Measurements from ENCODE around the gene TMEM63C. TPM values are rescaled to one million over a fixed set of nuclear protein-coding genes. Genes with fewer than 3 reads are reported as not detected.

TMEM63C gene
- total RNA-seq, 1 experiment from 2014 or later: 5.7 TPM

- H3K27ac ChIP-seq (ENCODE audit: low read depth, low read length): no peak overlapping the region
- H3K9ac ChIP-seq (ENCODE audit: low read length): no peak overlapping the region
- CTCF ChIA-PET: no interaction called here
- ATAC-seq: peak; percentile 82
- no peak for DNase-seq (ENCODE audit: low read depth, low spot score)
- H3K27me3 ChIP-seq (ENCODE audit: insufficient read depth, low read length): no peaks in the 10 kb centered on the region
- H3K4me3 ChIP-seq (replicated peaks in 1 of 2; ENCODE audit: low read depth in 1 of 2, low read length in 2 of 2): no peak overlapping the region
- H2AFZ ChIP-seq (ENCODE audit: low read depth, low read length, poor library complexity, severe bottlenecking): no peak overlapping the region
- no peaks in the 10 kb centered on the region for H3K9me3 ChIP-seq (ENCODE audit: control insufficient read depth in 1 of 2, insufficient read depth in 1 of 2, low read depth in 1 of 2, low read length in 2 of 2)
- intact Hi-C loops (cut with micrococcal nuclease): no loop called here
- no TSS peak for BruUV-seq (replicated peaks)
- POLR2A ChIA-PET: no interaction called here
- H3K4me2 ChIP-seq (ENCODE audit: low read length): no peak overlapping the region
- H4K20me1 ChIP-seq (ENCODE audit: insufficient read depth): no peaks in the 10 kb centered on the region
- no peaks in the 10 kb centered on the region for H3K79me2 ChIP-seq (ENCODE audit: insufficient read depth, low read length)
- RAD21 ChIA-PET (ENCODE audit: low non-redundant PET in 1 of 2, low total read pairs in 2 of 2, uncharacterized antibody in 2 of 2, unreplicated experiment in 2 of 2): no interaction called here
- no peaks in the 10 kb centered on the region; a peak in 1 of 4 replicates for H3K36me3 ChIP-seq (ENCODE audit: control insufficient read depth in 1 of 2, insufficient read depth in 2 of 2, low read length in 2 of 2)
- H3K9me2 ChIP-seq (ENCODE audit: insufficient read depth): no peaks in the 10 kb centered on the region
- TF ChIP-seq CTCF (IDR thresholded peaks at IDR 0.05 in 2 of 3, conservative IDR thresholded peaks at IDR 0.05 in 1 of 3; ENCODE audit: borderline replicate concordance in 1 of 3, insufficient read depth in 1 of 3, low read depth in 2 of 3, low read length in 2 of 3) (0 out of 6 replicates have a peak, but pooled peaks of 1 of the 3 experiments have one; percentile 10), RAD21 (IDR thresholded peaks at IDR 0.05; ENCODE audit: low read depth) (no peak)
- H3K4me1 ChIP-seq (ENCODE audit: control insufficient read depth in 1 of 2, insufficient read depth in 2 of 2, low read length in 2 of 2): 0 out of 4 replicates have a peak, but pooled peaks cover 0 to 3% of the 10 kb centered on the region in 2 experiments
Measured at GRCh38 chr14:77228056-77228455, 46.5 kb downstream of the TMEM63C start.

GRCh38 chr14:77230914-77231313 is 49.3 kb downstream of the TMEM63C start:
- no peak overlapping the region for H3K4me2 ChIP-seq (ENCODE audit: low read length)
- H3K4me1 ChIP-seq (ENCODE audit: control insufficient read depth in 1 of 2, insufficient read depth in 2 of 2, low read length in 2 of 2): no peaks in the 10 kb centered on the region
- BruUV-seq (replicated peaks): no TSS peak
- H2AFZ ChIP-seq (ENCODE audit: low read depth, low read length, poor library complexity, severe bottlenecking): no peak overlapping the region
- TF ChIP-seq CEBPB (IDR thresholded peaks at IDR 0.05; ENCODE audit: low read depth): no peak
- TF ChIP-seq CBX3 (IDR thresholded peaks at IDR 0.05; ENCODE audit: low read depth): no peak
- no peak for TF ChIP-seq FOSL1 (IDR thresholded peaks at IDR 0.05; ENCODE audit: low read depth)
- no peak for TF ChIP-seq ZFX (IDR thresholded peaks at IDR 0.05)
- TF ChIP-seq RAD21 (IDR thresholded peaks at IDR 0.05; ENCODE audit: low read depth): no peak
- TF ChIP-seq CTCF (IDR thresholded peaks at IDR 0.05 in 2 of 3, conservative IDR thresholded peaks at IDR 0.05 in 1 of 3; ENCODE audit: borderline replicate concordance in 1 of 3, insufficient read depth in 1 of 3, low read depth in 2 of 3, low read length in 2 of 3): no peak
- TF ChIP-seq SIN3A (IDR thresholded peaks at IDR 0.05; ENCODE audit: low read depth): no peak
- no peak for TF ChIP-seq MAX (IDR thresholded peaks at IDR 0.05)
- TF ChIP-seq ZNF274 (IDR thresholded peaks at IDR 0.05; ENCODE audit: low read depth, low read length): no peak
- H3K27ac ChIP-seq (ENCODE audit: low read depth, low read length): no peak overlapping the region
- no peaks in the 10 kb centered on the region; a peak in 1 of 4 replicates for H3K36me3 ChIP-seq (ENCODE audit: control insufficient read depth in 1 of 2, insufficient read depth in 2 of 2, low read length in 2 of 2)
- no peak overlapping the region for H3K4me3 ChIP-seq (replicated peaks in 1 of 2; ENCODE audit: low read depth in 1 of 2, low read length in 2 of 2)
- no peaks in the 10 kb centered on the region for H3K79me2 ChIP-seq (ENCODE audit: insufficient read depth, low read length)
- intact Hi-C loops (cut with micrococcal nuclease): no loop called here
- ChIA-PET POLR2A (no interaction called here), RAD21 (ENCODE audit: low non-redundant PET in 1 of 2, low total read pairs in 2 of 2, uncharacterized antibody in 2 of 2, unreplicated experiment in 2 of 2) (no interaction called here), CTCF (no interaction called here)
- H3K9me3 ChIP-seq (ENCODE audit: control insufficient read depth in 1 of 2, insufficient read depth in 1 of 2, low read depth in 1 of 2, low read length in 2 of 2): no peaks in the 10 kb centered on the region
- H3K9me2 ChIP-seq (ENCODE audit: insufficient read depth): no peaks in the 10 kb centered on the region
- DNase-seq (ENCODE audit: low read depth, low spot score) (no peak), ATAC-seq (no peak)
- no peak overlapping the region for H3K9ac ChIP-seq (ENCODE audit: low read length)
- H3K27me3 ChIP-seq (ENCODE audit: insufficient read depth, low read length): no peaks in the 10 kb centered on the region
- no peaks in the 10 kb centered on the region for H4K20me1 ChIP-seq (ENCODE audit: insufficient read depth)

Data from HCT116 (cell line).